Measurements from ENCODE around the gene RHOT2.

- no peak for TF ChIP-seq CTCF (IDR thresholded peaks at IDR 0.05; ENCODE audit: control extremely low read depth in 1 of 3, insufficient read depth in 1 of 3, low read depth in 1 of 3, low read length in 3 of 3)
- no peak for TF ChIP-seq EP300 (IDR thresholded peaks at IDR 0.05; ENCODE audit: borderline replicate concordance in 1 of 2, low read depth in 2 of 2, low read length in 2 of 2)
- TF ChIP-seq CEBPB (IDR thresholded peaks at IDR 0.05; ENCODE audit: low read depth, low read length) = no peak
- TF ChIP-seq POU5F1 (IDR thresholded peaks at IDR 0.05; ENCODE audit: low read depth, low read length) = no peak
- no peak for TF ChIP-seq SIRT6 (IDR thresholded peaks at IDR 0.05; ENCODE audit: low read length)
- TF ChIP-seq RXRA (IDR thresholded peaks at IDR 0.05; ENCODE audit: insufficient read depth, low read depth, low read length) = no peak
- no peak for TF ChIP-seq EGR1 (IDR thresholded peaks at IDR 0.05; ENCODE audit: borderline replicate concordance, low read depth, low read length)
- no peak for TF ChIP-seq POLR2AphosphoS5 (IDR thresholded peaks at IDR 0.05; ENCODE audit: low read depth, low read length)
- TF ChIP-seq CHD2 (IDR thresholded peaks at IDR 0.05; ENCODE audit: low read length) = no peak
- no peak for TF ChIP-seq POLR2A (IDR thresholded peaks at IDR 0.05; ENCODE audit: control extremely low read depth in 1 of 2, low read depth in 2 of 2, low read length in 2 of 2)
Measured at GRCh38 chr16:668519-669171, 713 bp downstream of the RHOT2 start.

All from H1 (cell line).